ENCODE measurements around the gene SCNN1A.
A peak's percentile ranks its signal among the peaks of the same experiment; 100 is the strongest.

SCNN1A gene

GRCh38 chr12:6323340-6323994, 51.9 kb downstream of the SCNN1A start:
- 0 out of 2 replicates have a peak, but pooled peaks cover 4% of the 10 kb centered on the region for H3K27me3 ChIP-seq (ENCODE audit: insufficient read depth, low read length)
- no peak overlapping the region for H3K9ac ChIP-seq (ENCODE audit: low read length)
- no peaks in the 10 kb centered on the region for H3K9me2 ChIP-seq (ENCODE audit: low read depth, low read length)
- no peak overlapping the region for H3K27ac ChIP-seq (ENCODE audit: low read depth, low read length, poor library complexity, severe bottlenecking)
- H3K4me2 ChIP-seq (ENCODE audit: low read length) = peak overlapping the region; percentile 47; the same call in 1 of the 2 replicates
- H3K4me1 ChIP-seq (ENCODE audit: insufficient read depth, low read length, severe bottlenecking) = peaks cover 16% of the 10 kb centered on the region
- H3K9me3 ChIP-seq (ENCODE audit: low read length) = no peaks in the 10 kb centered on the region
- H3K4me3 ChIP-seq (ENCODE audit: low read depth, low read length, poor library complexity, severe bottlenecking) = no peak overlapping the region
- no peaks in the 10 kb centered on the region for H3F3A ChIP-seq (ENCODE audit: insufficient read depth, low read length)
- no peaks in the 10 kb centered on the region for H4K20me1 ChIP-seq (ENCODE audit: insufficient read depth, low read length)
- no peaks in the 10 kb centered on the region for H3K36me3 ChIP-seq (ENCODE audit: insufficient read depth, low read length)
- TF ChIP-seq EZH2 (IDR thresholded peaks at IDR 0.05; ENCODE audit: borderline replicate concordance, low read length) (no peak), CTCF (IDR thresholded peaks at IDR 0.05; ENCODE audit: low read length) (peak; percentile 62)
- H3K79me2 ChIP-seq (ENCODE audit: insufficient read depth, low read length) = no peaks in the 10 kb centered on the region
- no peak overlapping the region for H2AFZ ChIP-seq (ENCODE audit: low read length)

GRCh38 chr12:6322969-6323339, 52.4 kb downstream of the SCNN1A start:
- Histone ChIP-seq H3K27ac (ENCODE audit: low read depth, low read length, poor library complexity, severe bottlenecking) (no peak overlapping the region), H3K9ac (ENCODE audit: low read length) (no peak overlapping the region)
- TF ChIP-seq CTCF (IDR thresholded peaks at IDR 0.05; ENCODE audit: low read length) (no peak), EZH2 (IDR thresholded peaks at IDR 0.05; ENCODE audit: borderline replicate concordance, low read length) (no peak)

GRCh38 chr12:6322352-6322751, 53.0 kb downstream of the SCNN1A start:
- Histone ChIP-seq H3K4me1 (ENCODE audit: insufficient read depth, low read length, severe bottlenecking) (peaks cover 16% of the 10 kb centered on the region), H3K9me2 (ENCODE audit: low read depth, low read length) (no peaks in the 10 kb centered on the region), H3K9ac (ENCODE audit: low read length) (no peak overlapping the region), H3K27ac (ENCODE audit: low read depth, low read length, poor library complexity, severe bottlenecking) (no peak overlapping the region), H3K36me3 (ENCODE audit: insufficient read depth, low read length) (no peaks in the 10 kb centered on the region), H3K4me2 (ENCODE audit: low read length) (no peak overlapping the region), H3K4me3 (ENCODE audit: low read depth, low read length, poor library complexity, severe bottlenecking) (no peak overlapping the region), H3K27me3 (ENCODE audit: insufficient read depth, low read length) (0 out of 2 replicates have a peak, but pooled peaks cover 4% of the 10 kb centered on the region), H3K9me3 (ENCODE audit: low read length) (no peaks in the 10 kb centered on the region), H2AFZ (ENCODE audit: low read length) (no peak overlapping the region), H3K79me2 (ENCODE audit: insufficient read depth, low read length) (no peaks in the 10 kb centered on the region), H3F3A (ENCODE audit: insufficient read depth, low read length) (no peaks in the 10 kb centered on the region), H4K20me1 (ENCODE audit: insufficient read depth, low read length) (no peaks in the 10 kb centered on the region)
- TF ChIP-seq CTCF (IDR thresholded peaks at IDR 0.05; ENCODE audit: low read length) (no peak), EZH2 (IDR thresholded peaks at IDR 0.05; ENCODE audit: borderline replicate concordance, low read length) (no peak)

More at GRCh38 chr12:6322969-6323339, 52.4 kb downstream of the SCNN1A start:
- H3K36me3 ChIP-seq (ENCODE audit: insufficient read depth, low read length) = no peaks in the 10 kb centered on the region
- no peaks in the 10 kb centered on the region for H3K9me3 ChIP-seq (ENCODE audit: low read length)
- H3K4me2 ChIP-seq (ENCODE audit: low read length) = no peak overlapping the region
- peaks cover 16% of the 10 kb centered on the region for H3K4me1 ChIP-seq (ENCODE audit: insufficient read depth, low read length, severe bottlenecking)
- H3K27me3 ChIP-seq (ENCODE audit: insufficient read depth, low read length) = 0 out of 2 replicates have a peak, but pooled peaks cover 4% of the 10 kb centered on the region
- no peak overlapping the region for H2AFZ ChIP-seq (ENCODE audit: low read length)
- no peaks in the 10 kb centered on the region for H3K9me2 ChIP-seq (ENCODE audit: low read depth, low read length)
- no peaks in the 10 kb centered on the region for H3F3A ChIP-seq (ENCODE audit: insufficient read depth, low read length)
- H4K20me1 ChIP-seq (ENCODE audit: insufficient read depth, low read length) = no peaks in the 10 kb centered on the region
- no peaks in the 10 kb centered on the region for H3K79me2 ChIP-seq (ENCODE audit: insufficient read depth, low read length)
- no peak overlapping the region for H3K4me3 ChIP-seq (ENCODE audit: low read depth, low read length, poor library complexity, severe bottlenecking)

All from OCI-LY1 (cell line).